ENCODE results near the gene TMEM271.
"Not testable (repeated sequence)": the region's sequence is repeated elsewhere in the genome, so short reads cannot be mapped to it uniquely, and the experiment has no call there.

TMEM271 gene

GRCh38 chr4:566035-566434 lies 10.1 kb downstream of the TMEM271 start:
- no peak for DNase-seq (ENCODE audit: low spot score)

GRCh38 chr4:565614-566013 lies 10.5 kb downstream of the TMEM271 start:
- not testable (repeated sequence) for DNase-seq (ENCODE audit: low spot score)

GRCh38 chr4:562458-562857 lies 13.6 kb downstream of the TMEM271 start:
- not testable (repeated sequence) for DNase-seq (ENCODE audit: low spot score)

- DNase-seq (ENCODE audit: low spot score): no peak
Measured at GRCh38 chr4:561426-561825, 14.7 kb downstream of the TMEM271 start.

DNA sequence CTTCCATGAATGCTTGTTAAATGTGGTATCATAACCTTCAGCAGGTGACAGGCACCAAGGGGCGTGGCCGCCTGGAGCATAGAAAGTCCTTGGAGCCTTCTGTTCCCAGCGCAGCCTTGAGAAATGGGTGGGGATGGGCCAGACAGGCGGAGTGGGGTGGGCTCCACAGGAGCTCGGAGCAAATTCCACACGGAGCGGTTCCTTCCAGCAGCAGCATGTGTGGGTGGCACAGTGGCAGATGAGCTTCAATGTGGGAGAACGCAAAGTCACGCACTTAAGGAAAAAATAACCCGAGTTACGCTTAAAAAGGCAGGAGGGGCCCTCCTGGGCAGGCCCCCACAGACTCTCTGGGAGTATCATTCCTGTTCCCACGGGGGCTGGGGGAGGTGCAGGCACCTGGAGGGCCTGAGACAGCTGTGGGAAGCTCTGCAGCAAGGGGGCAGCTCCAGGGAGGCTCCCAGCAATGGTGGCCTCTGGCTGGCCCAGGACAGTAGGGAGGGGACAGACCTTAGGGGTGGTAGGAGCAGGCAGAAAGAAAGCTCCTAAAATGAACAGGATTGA lies 15.3 kb downstream of the TMEM271 start:
- DNase-seq (ENCODE audit: low spot score): no peak

DNA sequence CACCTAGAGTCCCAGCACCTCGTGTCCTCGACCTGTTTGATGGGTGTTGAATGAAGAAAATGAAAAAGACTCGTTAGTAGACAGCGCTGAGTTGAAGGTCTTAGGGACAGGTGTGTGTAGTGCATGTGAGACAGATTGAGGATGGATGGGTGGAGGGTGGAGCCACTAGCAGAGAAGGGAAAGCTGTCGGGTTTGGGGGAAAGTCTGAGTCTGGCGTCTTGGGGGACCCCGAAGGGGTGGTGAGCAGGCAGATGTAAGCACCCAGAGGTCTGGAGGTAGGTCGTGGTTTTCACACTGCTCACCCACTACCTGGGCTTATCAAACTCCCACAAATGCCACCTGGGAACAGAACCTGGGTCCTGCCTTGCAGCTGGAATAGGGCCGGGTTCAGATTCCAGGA lies 16.0 kb downstream of the TMEM271 start:
- DNase-seq (ENCODE audit: low spot score): no peak

DNA sequence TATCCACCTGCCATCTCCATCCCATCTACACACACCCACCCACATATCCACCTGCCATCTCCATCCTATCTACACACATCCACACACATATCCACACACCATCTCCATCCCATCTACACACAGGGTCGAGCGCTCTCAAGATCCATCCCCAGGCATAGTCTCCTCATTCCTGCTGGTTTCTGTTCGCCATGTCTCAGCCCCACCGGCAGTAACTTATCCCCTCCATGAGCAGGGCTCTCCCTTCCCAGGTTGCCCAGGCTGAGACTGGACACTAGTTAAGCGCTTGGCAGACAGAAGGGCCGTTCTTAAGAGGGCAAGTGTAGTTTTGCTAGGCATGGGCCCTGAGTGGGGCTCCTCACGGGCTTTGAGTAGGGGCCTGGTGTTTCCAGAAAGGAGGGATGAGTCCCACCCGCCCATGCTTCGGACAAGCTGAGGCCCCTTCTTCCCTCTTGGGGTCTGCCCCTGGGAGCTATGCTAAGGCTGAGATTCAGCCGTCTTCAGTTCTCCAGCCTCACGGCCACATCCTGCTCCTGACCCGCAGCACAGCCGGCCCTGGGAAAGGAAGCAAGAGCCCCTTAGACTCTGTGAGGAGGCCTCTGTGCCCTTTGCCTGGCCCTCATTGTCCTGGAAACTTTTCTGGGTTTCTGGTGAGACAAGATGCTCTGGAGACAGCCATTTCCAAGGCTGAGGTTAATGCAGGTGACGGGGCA lies 20.4 kb downstream of the TMEM271 start:
- DNase-seq (ENCODE audit: low spot score): no peak

GRCh38 chr4:554793-555320 lies 21.2 kb downstream of the TMEM271 start:
- DNase-seq (ENCODE audit: low spot score): not testable (repeated sequence)

DNA sequence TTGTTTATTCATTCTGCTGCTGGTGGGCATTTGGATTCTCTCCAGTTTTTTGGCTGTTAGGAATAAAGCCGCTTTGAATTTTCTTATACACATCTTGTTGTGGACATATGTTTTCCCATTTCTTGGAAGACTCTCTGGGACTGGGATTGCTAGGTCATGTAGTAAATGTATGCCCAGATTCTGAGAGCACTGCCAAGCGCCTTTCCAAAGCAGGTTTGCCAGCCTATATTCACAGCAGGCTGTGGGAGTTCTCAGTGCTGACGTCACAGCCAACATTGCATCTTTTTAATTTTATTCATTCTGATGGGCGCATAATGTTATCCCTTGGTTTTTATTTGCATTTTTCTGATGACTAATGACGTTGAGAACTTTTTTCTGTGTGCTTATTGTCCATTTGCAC lies 24.1 kb downstream of the TMEM271 start:
- DNase-seq (ENCODE audit: low spot score): no peak

DNA sequence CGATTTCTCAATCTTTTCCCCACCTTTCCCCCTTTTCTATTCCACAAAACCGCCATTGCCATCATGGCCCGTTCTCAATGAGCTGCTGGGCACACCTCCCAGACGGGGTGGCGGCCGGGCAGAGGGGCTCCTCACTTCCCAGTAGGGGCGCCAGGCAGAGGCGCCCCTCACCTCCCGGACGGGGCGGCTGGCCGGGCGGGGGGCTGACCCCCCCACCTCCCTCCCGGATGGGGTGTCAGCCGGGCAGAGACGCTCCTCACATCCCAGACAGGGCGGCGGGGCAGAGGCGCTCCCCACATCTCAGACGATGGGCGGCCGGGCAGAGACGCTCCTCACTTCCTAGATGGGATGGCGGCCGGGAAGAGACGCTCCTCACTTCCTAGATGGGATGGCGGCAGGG lies 25.8 kb downstream of the TMEM271 start:
- DNase-seq (ENCODE audit: low spot score): not testable (repeated sequence)

DNA sequence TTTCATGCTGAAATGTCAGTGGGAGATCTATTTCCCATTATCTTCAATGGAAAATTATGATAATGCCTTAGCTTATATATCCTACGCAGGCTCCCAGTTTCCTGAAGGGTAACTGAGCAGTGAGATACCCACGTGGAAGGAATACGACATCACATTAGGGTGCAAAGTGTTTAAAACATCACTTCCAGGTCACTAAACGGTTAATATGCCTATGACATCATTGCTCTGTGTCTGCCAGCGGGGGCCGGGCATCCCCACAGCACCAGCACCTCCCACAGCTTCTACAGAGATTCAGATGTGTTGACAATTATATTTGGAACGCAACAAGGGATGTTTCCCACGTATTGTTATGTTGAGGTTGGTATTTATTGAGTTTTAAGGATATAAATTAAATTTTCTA lies 27.1 kb downstream of the TMEM271 start:
- no peak for DNase-seq (ENCODE audit: low spot score)

- no peak for DNase-seq (ENCODE audit: low spot score)
Measured at GRCh38 chr4:545612-546011, 30.5 kb downstream of the TMEM271 start.

GRCh38 chr4:544386-545105 lies 31.5 kb downstream of the TMEM271 start:
- no peak for DNase-seq (ENCODE audit: low spot score)

DNA sequence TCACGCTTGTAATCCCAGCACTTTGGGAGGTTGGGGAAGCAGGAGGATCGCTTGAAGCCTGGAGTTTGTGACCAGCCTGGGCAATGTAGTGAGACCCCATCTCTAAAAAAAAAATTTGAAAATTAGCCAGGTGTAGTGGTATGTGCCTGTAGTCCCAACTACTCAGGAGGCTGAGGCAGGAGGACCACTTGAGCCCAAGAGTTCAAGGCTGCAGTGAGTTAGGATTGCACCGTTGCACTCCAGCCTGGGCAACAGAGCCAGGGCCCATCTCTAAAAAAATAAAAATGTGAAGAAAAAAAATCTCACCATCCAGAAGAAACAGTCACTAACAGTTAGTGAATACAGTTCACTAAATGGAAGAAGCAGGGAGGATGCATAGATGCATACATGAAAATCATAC lies 34.8 kb downstream of the TMEM271 start:
- DNase-seq (ENCODE audit: low spot score): no peak

GRCh38 chr4:538542-539142 lies 37.5 kb downstream of the TMEM271 start:
- no peak for DNase-seq (ENCODE audit: low spot score)

GRCh38 chr4:537436-538264 lies 38.4 kb downstream of the TMEM271 start:
- no peak for DNase-seq (ENCODE audit: low spot score)

- DNase-seq (ENCODE audit: low spot score): no peak
Measured at GRCh38 chr4:536351-536972, 39.6 kb downstream of the TMEM271 start.

DNA sequence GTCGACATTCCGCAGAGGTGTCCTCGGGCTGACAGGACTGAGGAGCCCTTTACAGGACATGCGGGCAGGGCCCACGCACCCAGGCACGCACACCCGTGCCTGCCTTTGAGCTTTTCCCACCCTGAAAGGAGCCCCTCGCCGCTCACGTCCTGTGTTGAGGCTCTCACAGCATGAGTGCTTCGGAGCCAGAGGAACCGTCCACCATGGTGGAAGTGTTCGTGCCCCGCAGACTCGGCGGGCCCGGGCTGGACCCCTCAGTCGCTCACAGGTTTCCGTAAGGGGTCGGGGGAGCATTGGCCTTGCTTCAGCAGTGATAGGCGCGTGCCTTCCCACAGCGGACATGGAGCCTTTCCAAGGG lies 40.2 kb downstream of the TMEM271 start:
- no peak for DNase-seq (ENCODE audit: low spot score)

GRCh38 chr4:535181-535923 lies 40.7 kb downstream of the TMEM271 start:
- DNase-seq (ENCODE audit: low spot score): no peak

DNA sequence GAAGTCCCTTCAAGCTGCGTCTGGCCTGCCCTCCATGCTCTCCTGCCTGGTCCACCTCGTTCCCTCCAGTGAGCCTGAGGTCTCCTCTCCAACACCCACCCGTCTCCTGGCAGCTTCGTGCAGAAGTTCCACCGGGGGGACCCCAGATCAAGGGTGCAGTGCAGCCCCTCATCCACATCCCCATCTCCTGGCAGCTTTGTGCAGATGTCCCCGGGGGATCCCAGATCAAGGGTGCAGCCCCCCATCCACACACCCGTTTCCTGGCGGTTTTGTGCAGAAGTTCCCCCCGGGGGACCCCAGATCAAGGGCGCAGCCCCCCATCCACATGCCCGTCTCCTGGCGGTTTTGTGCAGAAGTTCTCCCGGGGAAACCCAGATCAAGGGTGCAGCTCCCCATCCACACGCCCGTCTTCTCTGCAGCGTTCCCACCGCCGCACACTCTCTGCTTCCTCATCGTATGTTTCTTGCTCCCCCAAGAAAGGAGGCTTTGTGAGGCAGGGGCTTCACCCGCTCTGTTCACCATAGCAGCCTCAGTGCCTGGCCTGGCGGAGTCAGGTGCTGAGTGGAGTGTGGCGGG lies 41.4 kb downstream of the TMEM271 start:
- DNase-seq (ENCODE audit: low spot score): no peak
